HG03045 (cell line): ENCODE measurements around the gene IMPA2.
A peak's percentile ranks its signal among the peaks of the same experiment; 100 is the strongest.
"Not testable (repeated sequence)": the region's sequence is repeated elsewhere in the genome, so short reads cannot be mapped to it uniquely, and the experiment has no call there.

Source experiments
- ATAC-seq: cut with Tn5 transposase; IDR thresholded peaks from one replicate; pipeline ENCODE4 v1.9.1; 2021; ENCODE audit warnings: mild to moderate bottlenecking, moderate library complexity; ENCODE audit not compliant: unreplicated experiment

Gene IMPA2

DNA sequence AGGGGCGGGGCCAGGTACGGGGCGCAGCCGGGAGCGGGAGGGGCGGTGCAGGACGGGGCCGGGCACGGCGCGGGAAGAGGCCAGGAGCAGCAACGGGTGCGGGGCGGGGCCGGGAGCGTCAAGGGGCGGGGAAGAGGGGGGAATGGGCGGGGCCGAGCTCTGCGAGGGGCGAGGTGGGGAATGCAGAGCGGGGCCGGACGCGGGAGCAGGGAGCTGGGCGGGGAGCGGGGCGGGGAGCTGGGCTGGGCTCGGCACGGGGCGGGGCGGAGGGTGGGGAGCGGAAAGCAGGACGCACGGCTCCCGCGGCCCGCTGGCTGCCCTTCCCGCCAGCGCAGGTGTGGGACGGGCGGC is at the start of gene IMPA2:
Gene IMPA2 (plus strand): TSS at position 316 of the 351 bp plus-strand sequence. CDS start 163 bp downstream, outside the sequence.
- ATAC-seq: peak; percentile 45

DNA sequence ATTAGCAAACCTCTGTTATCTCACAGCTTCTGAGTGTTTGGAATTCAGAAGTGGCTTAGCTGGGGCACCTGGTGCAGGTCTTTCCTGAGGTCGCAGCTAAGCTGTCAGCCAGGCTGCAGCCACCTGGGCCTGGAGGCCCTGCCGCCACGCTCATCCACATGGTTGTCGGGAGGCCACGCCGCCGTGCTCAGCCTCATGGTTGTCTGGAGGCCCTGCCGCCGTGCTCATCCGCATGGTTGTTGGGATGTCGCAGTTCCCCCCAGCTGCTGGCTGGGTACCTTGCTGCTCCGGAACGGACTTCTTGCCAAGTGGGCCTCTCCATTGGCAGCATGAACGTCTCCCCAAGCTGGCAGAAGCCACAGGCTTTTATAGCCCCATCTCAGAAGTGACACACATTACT is 48.9 kb upstream of the IMPA2 start:
- ATAC-seq: no peak

DNA sequence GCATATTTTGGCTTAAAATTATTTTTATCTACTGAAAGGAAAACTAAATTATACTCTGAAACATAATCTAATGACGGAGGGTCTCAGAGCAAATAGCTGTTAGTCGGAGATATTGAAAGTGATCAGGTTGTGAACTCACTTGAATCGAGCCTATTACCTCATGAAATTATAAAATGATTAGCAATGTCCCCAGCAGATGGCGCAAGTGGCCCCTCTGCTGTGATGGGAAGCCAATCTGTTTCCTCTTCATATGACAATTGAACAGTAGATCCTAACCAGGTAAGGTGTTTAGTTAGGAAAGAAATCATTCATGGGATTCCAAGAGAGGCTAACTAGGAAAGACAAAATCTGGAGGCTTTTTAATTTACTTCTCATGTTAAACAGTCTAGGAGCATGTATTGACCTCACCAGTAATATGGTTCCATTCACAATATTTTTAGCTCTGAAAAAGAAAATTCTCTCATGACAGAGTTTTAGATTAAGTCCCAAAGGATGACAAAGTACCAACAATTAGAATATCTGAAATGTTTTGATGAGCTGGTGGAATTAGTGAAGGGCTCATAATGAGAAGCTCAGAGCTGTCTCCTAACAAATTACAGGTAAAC is 43.3 kb upstream of the IMPA2 start:
- no peak for ATAC-seq

DNA sequence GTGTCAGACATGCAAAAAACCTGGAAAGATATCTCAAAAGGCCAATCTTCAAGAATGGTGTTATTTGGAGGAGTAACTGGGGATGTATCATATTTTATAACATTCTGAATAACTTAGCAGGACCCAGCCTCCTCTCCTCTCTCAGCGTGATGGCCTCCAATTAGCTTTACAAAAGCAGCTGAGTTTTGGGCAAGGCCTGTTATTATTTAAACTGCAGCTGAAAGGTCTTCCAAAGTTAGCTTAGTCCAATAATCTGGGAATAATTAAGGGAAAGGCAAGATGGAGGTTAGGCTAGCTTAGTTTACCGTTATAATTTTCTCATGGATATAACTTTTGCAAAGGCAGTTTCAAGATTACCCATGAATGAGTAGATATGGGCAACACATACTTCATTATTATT is 40.4 kb upstream of the IMPA2 start:
- no peak for ATAC-seq

DNA sequence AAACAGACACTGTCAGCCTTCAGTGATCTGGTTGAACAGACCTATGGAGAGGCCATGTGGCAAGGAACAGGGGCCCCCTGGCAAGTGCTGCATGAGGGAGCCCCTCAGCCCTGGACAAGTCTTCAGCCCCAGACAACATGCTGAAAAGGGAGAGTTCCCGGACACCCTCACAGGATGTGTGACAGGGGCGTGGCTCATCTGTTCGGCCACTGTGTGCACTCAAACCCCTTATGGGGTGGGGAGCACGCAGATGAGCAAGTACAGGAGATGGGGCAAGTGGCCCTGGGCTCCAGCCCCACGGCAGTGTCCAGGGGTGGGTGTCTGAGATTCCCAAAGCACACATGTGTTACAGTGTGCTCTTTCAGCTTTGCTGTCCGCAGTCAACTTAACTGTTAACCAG is 37.8 kb upstream of the IMPA2 start:
- no peak for ATAC-seq

DNA sequence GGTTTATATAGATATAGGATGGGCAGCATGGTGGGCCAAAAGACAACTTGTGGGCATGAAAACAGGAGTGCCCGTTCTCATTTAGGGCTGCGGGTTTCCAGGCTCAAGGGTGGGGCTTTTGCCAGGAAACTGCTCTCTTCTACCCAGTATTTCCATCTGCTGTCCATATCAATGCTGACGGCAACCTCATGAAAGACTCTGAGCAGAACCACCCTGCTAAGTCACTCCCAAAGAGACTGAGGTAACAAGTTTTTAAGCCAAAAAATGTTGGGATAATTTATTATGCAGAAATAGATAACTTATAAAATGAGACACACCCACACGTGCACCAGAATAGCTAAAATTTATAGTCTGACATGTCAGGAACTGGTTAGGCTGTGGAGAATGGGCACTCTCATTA is 37.1 kb upstream of the IMPA2 start:
- no peak for ATAC-seq

DNA sequence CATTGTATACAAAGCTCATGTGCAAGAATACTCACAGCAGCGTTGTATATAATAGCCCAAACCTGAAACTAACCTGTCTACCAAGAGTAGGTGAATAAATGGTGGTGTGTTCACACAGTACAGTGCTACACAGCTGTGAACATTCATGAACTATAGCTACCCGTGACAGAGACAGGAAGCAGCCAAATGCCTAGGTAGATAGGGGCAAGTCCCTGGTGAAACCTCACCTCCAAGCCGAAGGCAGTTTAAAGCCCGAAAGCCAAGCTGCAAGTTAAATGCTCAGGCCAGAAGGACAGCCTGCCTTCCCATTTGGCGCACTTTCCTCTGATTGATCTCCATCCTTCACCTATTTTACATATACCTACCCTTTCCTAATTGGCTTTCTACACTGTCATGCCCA is 36.5 kb upstream of the IMPA2 start:
- no peak for ATAC-seq

DNA sequence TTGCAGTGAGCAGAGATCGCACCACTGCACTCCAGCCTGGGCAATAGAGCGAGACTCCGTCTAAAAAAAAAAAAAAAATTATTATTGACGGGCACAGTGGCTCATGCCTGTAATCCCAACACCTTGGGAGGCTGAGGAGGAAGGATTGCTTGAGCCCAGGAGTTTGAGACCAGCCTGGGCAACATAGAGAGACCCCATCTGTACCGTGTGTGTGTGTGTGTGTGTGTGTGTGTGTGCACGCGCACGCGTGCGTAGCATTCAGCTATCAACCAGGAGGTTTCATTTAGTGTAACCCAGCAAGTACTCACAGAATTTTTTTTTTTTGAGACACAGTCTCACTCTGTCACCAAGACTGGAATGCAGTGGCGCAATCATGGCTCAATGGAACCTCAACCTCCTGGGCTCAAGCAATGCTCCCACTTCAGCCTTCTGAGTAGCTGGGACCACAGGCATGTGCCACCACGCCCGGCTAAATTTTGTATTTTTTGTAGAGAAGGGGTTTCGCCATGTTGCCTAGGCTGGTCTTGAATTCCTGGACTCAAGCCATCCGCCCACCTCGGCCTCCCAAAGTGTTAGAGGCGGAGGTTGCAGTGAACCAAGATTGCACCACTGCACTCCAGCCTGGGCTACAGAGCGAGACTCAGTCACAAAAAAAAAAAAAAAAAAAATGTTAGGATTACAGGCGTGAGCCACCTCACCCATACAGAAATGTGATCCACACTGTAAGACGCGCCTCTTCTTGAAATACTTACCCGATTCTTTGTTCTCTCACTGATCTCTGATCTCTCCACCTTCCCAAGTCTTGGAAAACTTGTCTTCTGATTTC is 35.3 kb upstream of the IMPA2 start:
- ATAC-seq: not testable (repeated sequence)

DNA sequence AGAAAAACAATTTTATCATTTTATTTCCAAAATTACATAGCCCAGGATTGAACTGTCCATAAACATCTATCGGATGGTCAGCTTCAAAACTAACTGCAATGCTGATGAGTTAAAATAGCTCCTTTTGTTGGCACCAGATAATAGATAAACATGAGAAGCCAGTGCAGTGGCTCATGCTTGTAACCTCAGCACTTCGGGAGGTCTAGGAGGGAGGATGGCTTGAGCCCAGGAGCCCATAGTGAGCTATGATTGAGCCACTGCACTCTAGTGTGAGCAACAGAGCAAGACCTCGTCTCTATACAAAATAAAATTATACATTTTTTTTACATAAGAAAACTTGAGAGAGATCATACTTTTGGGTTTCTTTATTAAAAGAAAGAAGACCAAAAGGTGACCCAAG is 34.6 kb upstream of the IMPA2 start:
- ATAC-seq: no peak

DNA sequence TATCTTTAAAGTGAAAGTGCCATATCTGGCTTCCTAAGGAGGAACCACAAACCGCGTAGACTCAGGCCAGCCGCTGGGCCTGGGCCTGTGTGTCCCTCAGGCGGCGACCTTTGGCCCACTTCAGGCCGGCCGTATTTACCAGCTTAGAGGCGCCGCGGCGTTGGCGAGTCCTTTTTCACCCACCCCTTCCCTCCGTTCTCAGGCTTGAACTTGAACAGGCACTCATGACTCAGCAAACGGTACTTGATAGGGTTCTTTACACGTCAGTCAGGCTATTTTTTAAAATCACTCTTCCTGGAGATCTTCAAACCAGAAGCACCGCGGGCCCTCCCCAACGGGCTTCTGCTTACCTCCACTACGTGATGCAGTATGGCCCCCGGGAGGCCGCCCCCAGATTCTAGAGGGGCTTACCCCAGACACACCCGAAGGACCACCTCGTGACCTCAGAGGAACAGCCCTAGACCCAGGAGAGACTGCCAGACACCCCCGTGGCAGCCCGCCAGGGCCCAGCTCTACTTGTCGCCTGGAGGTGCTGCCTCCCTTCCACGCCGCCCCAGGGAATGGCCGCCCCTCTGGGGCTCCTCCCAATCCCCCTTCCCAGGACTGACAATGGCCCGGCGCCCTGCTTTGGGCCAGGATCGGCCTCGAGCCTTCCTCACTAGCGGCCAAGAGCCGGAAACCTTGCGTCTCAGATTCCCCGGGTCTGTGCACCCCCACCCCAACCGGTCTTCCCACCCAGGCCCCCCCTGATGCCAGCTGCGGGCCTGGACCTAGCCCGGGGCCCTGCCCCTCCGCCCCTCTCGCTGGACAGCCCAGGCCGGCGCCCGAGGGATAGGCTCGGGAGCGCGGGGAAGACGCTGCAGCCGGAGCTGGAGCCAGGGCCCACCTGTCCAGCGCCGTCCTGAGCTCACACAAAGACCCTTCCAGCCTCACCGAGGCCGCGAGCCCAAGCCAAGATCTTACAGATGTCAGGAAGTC is 33.8 kb upstream of the IMPA2 start:
- peak; percentile 91 for ATAC-seq

DNA sequence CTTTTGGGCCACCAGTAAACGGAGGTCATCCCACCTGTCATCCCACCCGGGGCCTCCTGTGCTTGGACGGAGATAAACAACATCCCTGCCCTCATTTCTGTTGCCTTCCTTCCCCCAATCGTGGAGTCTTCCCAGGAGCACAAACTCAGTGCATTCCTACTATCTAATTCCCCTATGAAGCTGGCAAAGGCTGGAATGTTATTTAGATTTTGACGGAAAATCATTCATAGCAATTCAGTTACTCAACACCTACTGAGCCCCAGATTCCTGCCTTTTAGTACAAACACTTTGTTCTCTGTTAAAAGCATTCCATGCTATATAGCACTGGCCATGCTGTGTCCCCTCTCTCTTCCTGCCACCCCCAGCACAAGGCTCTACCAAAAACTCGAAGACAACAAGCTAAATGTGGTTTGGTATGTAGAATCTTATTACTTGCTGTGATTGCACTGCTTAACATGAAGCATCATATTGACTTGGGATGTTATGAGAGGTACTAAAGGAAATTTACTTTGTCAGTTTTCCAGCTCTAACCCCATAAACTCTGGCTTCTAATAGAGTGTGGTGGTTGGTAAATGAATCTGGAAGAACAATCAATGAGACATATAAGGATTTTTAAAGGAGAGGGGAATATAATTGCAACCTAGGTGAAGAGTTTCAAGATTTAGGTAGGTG is 32.3 kb upstream of the IMPA2 start:
- no peak for ATAC-seq

DNA sequence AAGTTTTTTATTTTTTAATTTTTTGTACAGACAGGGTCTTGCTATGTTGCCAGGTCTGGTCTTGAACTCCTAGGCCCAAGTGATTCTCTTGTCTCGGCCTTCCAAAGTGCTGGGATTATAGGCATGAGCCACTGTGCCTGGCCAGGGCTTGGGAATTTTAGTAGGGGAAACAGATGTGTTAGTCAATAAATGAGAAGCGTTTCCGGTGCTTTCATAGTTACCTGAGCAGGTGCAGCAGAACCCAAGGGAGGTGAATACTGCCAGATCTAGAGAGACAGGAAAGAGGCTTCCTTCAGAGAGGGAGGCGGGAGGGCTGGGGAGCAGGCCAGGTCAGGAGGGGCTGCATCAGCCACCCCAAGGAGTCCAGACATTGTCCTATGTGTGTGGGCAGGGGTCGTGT is 30.5 kb upstream of the IMPA2 start:
- ATAC-seq: no peak

DNA sequence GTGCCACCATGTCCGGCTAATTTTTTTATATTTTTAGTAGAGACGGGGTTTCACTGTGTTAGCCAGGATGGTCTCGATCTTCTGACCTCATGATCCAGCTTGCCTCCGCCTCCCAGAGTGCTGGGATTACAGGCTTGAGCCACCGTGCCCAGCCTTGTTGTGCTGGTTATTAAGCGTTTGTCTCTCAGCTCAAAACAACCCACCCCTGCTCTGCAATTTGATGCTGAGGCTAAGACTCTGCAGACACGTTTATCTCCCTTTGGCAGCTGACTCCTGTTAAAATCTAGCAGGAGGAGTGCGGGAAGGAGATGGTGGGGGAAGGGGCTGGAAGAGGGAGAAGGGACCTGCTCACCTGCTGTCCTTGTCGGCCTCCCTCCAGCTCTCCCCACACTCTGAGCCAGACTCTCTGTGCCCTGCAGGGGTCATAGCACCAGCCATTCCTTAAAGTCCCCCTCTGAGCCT is 29.9 kb upstream of the IMPA2 start:
- no peak for ATAC-seq

DNA sequence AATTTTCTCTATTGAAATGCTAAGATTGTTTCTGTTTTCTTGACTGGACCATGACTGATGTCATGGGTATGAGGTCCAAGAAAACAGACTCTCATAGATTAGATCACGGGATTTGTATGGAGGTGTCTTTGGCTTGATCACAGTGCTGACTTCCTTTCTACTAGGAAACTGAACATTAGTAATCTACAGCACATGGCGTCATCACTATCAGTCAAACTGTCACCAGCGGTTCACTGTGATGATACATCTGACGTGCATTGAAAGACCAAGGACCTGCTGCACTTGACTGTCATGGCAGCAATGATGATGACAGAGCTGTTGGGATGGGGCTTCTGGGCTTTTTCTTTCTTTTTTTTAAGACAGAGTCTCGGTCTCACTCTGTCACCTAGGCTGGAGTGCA is 28.2 kb upstream of the IMPA2 start:
- no peak for ATAC-seq

DNA sequence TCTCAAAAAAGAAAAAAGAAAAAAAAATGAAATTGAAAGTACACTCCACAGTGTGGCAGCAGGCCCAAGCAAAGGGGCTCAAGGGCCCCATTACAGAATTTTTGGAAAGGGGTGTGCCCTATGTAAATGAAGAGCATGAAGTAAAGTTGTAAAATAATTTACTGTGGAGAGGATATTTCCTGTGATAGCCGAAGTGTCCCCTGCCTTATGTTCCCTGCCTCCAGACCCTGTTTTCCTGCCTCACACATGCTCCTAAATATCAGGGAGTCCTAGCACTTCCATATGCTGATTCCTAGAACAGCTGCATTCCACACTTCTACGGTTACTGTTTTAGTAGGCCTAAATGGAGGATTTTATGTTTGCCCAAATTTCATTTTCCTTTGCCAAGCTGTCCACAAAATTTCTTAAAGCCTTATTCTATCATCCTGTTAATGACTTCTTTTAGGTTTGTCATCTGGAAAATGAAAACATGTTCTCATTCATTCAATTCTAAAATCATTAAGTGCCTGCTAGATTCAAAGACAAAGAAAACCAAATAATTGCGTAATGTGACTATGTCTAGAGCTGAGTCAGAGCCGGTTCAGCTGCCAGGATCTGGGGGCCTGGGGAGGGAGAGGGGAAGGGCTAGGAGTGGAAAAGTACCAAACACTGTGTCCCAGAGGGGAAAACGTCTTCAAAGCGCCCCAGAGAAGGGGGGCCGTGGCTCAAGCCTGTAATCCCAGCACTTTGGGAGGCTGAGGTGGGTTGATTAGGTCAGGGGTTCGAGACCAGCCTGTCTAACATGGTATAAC is 25.9 kb upstream of the IMPA2 start:
- ATAC-seq: no peak

DNA sequence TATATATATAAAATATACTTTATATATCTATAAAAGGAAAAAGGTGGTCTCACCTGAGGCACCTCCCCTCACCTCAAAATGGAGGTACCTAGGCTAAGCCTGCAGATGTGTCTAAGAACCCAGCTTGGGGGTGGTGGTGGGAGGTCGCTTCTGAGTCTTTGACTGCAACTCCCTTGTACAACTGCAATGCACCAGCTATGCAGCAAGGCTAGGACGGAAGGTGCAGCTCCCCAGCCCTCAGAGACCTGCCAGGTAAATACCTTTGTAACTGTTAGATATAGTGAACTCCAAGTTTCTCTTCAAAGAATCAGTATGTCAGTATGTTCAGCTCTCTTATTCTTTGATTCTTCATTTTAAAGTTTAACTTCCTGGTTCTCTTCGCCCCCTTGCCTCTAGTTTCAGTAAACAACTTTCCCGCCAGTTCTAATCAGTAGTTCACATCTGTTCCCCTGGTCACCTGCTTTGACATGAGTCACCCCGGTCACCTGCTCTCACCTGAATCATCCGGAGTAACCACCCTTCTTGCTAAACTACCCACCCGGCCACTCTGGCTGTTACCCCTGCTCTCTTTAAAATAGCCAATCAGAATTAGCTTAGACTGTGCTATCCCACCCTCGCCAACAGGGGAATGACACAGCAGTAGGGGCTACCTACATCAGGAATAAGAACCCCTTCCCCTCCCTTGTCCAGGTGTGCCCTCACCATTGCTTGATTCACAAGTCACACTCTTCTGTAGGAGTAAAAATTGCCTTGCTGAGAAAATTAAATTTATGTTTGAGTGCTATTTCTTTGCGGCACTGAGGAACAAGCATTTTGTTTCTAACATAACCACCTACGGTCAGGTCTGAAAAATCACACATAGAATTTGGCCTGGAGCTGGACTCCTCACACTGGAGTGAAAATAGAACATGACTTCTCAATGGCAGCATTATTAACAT is 24.7 kb upstream of the IMPA2 start:
- ATAC-seq: no peak

DNA sequence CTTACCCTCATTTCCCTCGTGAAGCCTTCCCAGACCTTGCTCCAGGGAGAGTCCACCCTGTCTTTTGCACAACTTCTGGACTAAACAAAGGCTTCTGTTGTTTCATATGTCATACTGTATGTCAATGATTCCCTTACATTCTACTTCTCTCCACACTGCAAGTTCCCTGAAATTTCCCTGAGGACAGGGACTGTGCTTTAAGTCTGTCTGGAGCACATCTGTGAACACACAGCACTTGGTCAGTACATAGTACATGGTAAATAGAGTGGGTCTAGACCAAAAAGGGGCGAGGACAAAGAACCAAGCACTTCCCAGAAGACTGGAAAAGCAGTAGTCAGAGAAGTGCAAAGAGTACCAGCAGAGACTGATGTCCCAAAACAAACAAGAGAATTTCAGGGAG is 23.7 kb upstream of the IMPA2 start:
- ATAC-seq: no peak

DNA sequence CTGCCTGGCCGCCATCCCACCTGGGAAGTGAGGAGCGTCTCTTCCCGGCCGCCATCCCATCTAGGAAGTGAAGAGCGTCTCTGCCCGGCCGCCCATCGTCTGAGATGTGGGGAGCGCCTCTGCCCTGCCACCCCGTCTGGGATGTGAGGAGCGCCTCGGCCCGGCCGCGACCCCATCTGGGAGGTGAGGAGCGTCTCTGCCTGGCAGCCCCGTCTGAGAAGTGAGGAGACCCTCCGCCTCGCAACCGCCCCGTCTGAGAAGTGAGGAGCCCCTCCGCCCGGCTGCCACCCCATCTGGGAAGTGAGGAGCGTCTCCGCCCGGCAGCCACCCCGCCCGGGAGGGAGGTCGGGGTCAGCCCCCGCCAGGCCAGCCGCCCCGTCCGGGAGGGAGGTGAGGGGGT is 21.7 kb upstream of the IMPA2 start:
- not testable (repeated sequence) for ATAC-seq
